HepG2 (cell line): Measurements from ENCODE around the gene ACSS2. TPM values are rescaled to one million over a fixed set of nuclear protein-coding genes. Genes with fewer than 3 reads are reported as not detected.

Experiments used
- HHEX ChIP-seq: IDR thresholded peaks from 2 replicates; pipeline ENCODE4 v1.6.1; 2016; ENCODE audit warnings: control low read depth
- HOXA5 ChIP-seq: sonication (generic); formaldehyde crosslinking; IDR thresholded peaks from 2 replicates; pipeline ENCODE4 v1.4.0; 2020; ENCODE audit warnings: missing genetic modification reagents
- KLF16 ChIP-seq, 2 experiments: sonication (generic) in 1 of 2; formaldehyde crosslinking in 1 of 2; IDR thresholded peaks; 2 replicates each; pipeline versions ENCODE4 v1.6.1 to v1.8.0; 2016 to 2023; ENCODE audit warnings: missing genetic modification reagents in 2 of 2, missing compliant biosample characterization in 1 of 2
- MIXL1 ChIP-seq: IDR thresholded peaks from 2 replicates; pipeline ENCODE4 v1.6.1; 2016
- NCOR1 ChIP-seq: fragments of 200-600 bp; sonication (generic); IDR thresholded peaks from 2 replicates; pipeline ENCODE4 v1.7.0; 2017; ENCODE audit warnings: antibody characterized with exemption, low read length, borderline replicate concordance
- NFKB2 ChIP-seq: sonication (generic); formaldehyde crosslinking; IDR thresholded peaks from 2 replicates; pipeline ENCODE4 v1.4.0; 2020; ENCODE audit warnings: missing genetic modification reagents, borderline replicate concordance
- NONO ChIP-seq, 2 experiments: fragments of 450-650 bp in 1 of 2; sonication (generic) in 1 of 2; formaldehyde crosslinking in 1 of 2; IDR thresholded peaks in 1 of 2; conservative IDR thresholded peaks in 1 of 2; 2 replicates each; pipeline versions ENCODE4 v1.6.1 to v1.8.0; 2017 to 2022; ENCODE audit warnings: mild to moderate bottlenecking in 1 of 2, missing genetic modification reagents in 1 of 2, moderate library complexity in 1 of 2
- ZNF430 ChIP-seq: sonication (generic); formaldehyde crosslinking; IDR thresholded peaks from 2 replicates; pipeline ENCODE4 v1.9.0; 2021; ENCODE audit warnings: mild to moderate bottlenecking, missing genetic modification reagents
- ZNF530 ChIP-seq: sonication (generic); formaldehyde crosslinking; IDR thresholded peaks from 2 replicates; pipeline ENCODE4 v1.5.0; 2020; ENCODE audit warnings: low read depth, mild to moderate bottlenecking, missing genetic modification reagents
- ZNF563 ChIP-seq: sonication (generic); formaldehyde crosslinking; IDR thresholded peaks from 2 replicates; pipeline ENCODE4 v1.8.0; 2022; ENCODE audit warnings: mild to moderate bottlenecking, moderate library complexity, missing genetic modification reagents
- ZNF616 ChIP-seq: sonication (generic); formaldehyde crosslinking; IDR thresholded peaks from 2 replicates; pipeline ENCODE4 v1.5.0; 2020; ENCODE audit warnings: low read depth, mild to moderate bottlenecking, missing genetic modification reagents
- ZNF746 ChIP-seq: sonication (generic); formaldehyde crosslinking; IDR thresholded peaks from 2 replicates; pipeline ENCODE4 v1.8.0; 2022; ENCODE audit warnings: mild to moderate bottlenecking, missing genetic modification reagents
- ZNF883 ChIP-seq: sonication (generic); formaldehyde crosslinking; IDR thresholded peaks from 2 replicates; pipeline ENCODE4 v1.5.1; 2020; ENCODE audit warnings: mild to moderate bottlenecking, missing genetic modification reagents; ENCODE audit errors: not compliant biosample characterization
- polyA plus RNA-seq, 8 experiments: library from polyadenylated mRNA; depleted of rRNA in 3 of 8; stranded (reverse) in 7 of 8; unstranded in 1 of 8; fragments of >200 nt; fragmentation: Illumina TruSeq in 4 of 8; extraction: Trizol in 4 of 8; gene quantifications; 2 replicates each; pipeline versions ENCODE4 v1.2.1 to v1.2.3, GENCODE V29; 2011 to 2016; ENCODE audit warnings: low read depth in 4 of 8, missing spikeins in 1 of 8, mixed read lengths in 1 of 8; ENCODE audit not compliant: insufficient read depth in 1 of 8
- total RNA-seq, 5 experiments: library from RNA; depleted of rRNA; stranded (reverse); fragments of >200 nt; fragmentation: Illumina TruSeq; extraction: Trizol; gene quantifications; 2 replicates each; pipeline ENCODE4 v1.2.3, GENCODE V29; 2016; ENCODE audit warnings: low read depth in 1 of 5
- TF ChIP-seq, protein P1 (sequence below): sonication (generic); formaldehyde crosslinking; IDR thresholded peaks from 2 replicates; pipeline ENCODE4 v1.4.0; 2020; ENCODE audit warnings: missing genetic modification reagents
- TF ChIP-seq, protein P2 (sequence below): sonication (generic); formaldehyde crosslinking; IDR thresholded peaks from 2 replicates; pipeline ENCODE4 v1.4.0; 2020; ENCODE audit warnings: mild to moderate bottlenecking, missing genetic modification reagents
- TF ChIP-seq, protein P3 (sequence below): sonication (generic); formaldehyde crosslinking; IDR thresholded peaks from 2 replicates; pipeline ENCODE4 v1.8.0; 2023; ENCODE audit warnings: mild to moderate bottlenecking, missing genetic modification reagents
- TF ChIP-seq, protein P4 (sequence below): sonication (generic); formaldehyde crosslinking; IDR thresholded peaks from 2 replicates; pipeline ENCODE4 v1.4.0; 2020; ENCODE audit warnings: mild to moderate bottlenecking, missing genetic modification reagents, borderline replicate concordance

ACSS2 gene
- total and polyA plus RNA-seq, 2 of the 13 experiments (the other 11 are each of a cell fraction or from before 2014, with no cell fraction given): 72.8 to 89.7 TPM

DNA sequence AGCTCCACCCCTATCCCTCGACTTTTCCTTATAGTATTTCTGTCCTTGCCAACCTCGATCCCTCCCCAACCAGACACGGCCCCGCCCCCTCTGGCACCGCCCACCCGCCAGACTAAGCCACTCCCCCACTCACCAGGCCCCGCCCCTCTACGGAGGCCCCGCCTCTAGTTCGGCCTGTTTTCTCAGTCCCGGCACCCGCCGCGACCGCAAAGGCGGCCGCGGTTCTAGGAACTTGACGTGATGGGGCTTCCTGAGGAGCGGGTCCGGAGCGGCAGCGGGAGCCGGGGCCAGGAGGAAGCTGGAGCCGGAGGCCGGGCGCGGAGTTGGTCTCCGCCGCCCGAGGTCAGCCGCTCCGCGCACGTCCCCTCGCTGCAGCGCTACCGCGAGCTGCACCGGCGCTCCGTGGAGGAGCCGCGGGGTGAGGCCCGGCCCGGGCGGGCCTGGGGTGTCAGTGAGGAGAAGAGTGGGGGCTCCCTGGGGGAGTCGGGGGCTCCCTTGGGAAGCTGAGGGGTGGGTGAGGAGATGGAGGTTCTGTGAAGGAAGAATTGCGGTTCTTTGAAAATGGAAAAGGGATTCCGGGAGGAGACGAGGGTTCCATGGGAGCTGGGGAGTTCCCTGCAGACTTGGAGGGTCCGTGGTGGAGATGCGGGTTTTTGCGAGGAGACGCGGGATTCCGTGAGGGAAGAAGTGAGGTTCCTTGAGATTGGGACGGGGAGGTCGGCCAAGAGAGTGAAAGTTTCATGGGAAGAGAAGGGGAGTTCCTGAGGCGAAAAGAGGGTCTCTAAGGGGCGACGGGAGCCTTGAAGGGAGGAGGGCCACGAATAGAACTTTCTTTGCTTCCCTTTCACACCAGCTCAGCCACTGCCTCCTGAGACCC is at the start of gene ACSS2 (continued):
- TF ChIP-seq, protein P1, sequence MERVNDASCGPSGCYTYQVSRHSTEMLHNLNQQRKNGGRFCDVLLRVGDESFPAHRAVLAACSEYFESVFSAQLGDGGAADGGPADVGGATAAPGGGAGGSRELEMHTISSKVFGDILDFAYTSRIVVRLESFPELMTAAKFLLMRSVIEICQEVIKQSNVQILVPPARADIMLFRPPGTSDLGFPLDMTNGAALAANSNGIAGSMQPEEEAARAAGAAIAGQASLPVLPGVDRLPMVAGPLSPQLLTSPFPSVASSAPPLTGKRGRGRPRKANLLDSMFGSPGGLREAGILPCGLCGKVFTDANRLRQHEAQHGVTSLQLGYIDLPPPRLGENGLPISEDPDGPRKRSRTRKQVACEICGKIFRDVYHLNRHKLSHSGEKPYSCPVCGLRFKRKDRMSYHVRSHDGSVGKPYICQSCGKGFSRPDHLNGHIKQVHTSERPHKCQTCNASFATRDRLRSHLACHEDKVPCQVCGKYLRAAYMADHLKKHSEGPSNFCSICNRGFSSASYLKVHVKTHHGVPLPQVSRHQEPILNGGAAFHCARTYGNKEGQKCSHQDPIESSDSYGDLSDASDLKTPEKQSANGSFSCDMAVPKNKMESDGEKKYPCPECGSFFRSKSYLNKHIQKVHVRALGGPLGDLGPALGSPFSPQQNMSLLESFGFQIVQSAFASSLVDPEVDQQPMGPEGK (CRISPR knock-in tag): no peak
- TF ChIP-seq HHEX (CRISPR knock-in tag) (no peak), NFKB2 (CRISPR knock-in tag) (peak; percentile 13; the same call in 1 of the 2 replicates), KLF16 (CRISPR knock-in tag; IDR thresholded peaks at IDR 0.05) (peak in 1 of 2 experiments; percentile 10; a peak in 2 of 4 replicates), ZNF883 (peak; percentile 43), ZNF616 (CRISPR knock-in tag) (peak; percentile 85; the same call in 1 of the 2 replicates), ZNF530 (CRISPR knock-in tag) (0 out of 2 replicates have a peak, but pooled peaks have one; percentile 48), HOXA5 (CRISPR knock-in tag) (peak; percentile 47; the same call in 1 of the 2 replicates), MIXL1 (no peak), ZNF430 (CRISPR knock-in tag) (peak; percentile 74; the same call in 1 of the 2 replicates), NONO (IDR thresholded peaks at IDR 0.05) (no peak), NONO (CRISPR knock-in tag; conservative IDR thresholded peaks at IDR 0.05) (peak; percentile 40; the same call in 1 of the 2 replicates), ZNF563 (CRISPR knock-in tag) (peak; percentile 97), NCOR1 (peak; percentile 16; the same call in 1 of the 2 replicates), ZNF746 (CRISPR knock-in tag) (no peak)
- TF ChIP-seq, protein P2, sequence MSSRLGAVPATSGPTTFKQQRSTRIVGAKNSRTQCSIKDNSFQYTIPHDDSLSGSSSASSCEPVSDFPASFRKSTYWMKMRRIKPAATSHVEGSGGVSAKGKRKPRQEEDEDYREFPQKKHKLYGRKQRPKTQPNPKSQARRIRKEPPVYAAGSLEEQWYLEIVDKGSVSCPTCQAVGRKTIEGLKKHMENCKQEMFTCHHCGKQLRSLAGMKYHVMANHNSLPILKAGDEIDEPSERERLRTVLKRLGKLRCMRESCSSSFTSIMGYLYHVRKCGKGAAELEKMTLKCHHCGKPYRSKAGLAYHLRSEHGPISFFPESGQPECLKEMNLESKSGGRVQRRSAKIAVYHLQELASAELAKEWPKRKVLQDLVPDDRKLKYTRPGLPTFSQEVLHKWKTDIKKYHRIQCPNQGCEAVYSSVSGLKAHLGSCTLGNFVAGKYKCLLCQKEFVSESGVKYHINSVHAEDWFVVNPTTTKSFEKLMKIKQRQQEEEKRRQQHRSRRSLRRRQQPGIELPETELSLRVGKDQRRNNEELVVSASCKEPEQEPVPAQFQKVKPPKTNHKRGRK: no peak
- TF ChIP-seq, protein P3, sequence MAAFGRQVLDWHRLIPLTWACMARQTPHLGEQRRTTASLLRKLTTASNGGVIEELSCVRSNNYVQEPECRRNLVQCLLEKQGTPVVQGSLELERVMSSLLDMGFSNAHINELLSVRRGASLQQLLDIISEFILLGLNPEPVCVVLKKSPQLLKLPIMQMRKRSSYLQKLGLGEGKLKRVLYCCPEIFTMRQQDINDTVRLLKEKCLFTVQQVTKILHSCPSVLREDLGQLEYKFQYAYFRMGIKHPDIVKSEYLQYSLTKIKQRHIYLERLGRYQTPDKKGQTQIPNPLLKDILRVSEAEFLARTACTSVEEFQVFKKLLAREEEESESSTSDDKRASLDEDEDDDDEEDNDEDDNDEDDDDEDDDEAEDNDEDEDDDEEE: peak; percentile 93
- TF ChIP-seq, protein P4, sequence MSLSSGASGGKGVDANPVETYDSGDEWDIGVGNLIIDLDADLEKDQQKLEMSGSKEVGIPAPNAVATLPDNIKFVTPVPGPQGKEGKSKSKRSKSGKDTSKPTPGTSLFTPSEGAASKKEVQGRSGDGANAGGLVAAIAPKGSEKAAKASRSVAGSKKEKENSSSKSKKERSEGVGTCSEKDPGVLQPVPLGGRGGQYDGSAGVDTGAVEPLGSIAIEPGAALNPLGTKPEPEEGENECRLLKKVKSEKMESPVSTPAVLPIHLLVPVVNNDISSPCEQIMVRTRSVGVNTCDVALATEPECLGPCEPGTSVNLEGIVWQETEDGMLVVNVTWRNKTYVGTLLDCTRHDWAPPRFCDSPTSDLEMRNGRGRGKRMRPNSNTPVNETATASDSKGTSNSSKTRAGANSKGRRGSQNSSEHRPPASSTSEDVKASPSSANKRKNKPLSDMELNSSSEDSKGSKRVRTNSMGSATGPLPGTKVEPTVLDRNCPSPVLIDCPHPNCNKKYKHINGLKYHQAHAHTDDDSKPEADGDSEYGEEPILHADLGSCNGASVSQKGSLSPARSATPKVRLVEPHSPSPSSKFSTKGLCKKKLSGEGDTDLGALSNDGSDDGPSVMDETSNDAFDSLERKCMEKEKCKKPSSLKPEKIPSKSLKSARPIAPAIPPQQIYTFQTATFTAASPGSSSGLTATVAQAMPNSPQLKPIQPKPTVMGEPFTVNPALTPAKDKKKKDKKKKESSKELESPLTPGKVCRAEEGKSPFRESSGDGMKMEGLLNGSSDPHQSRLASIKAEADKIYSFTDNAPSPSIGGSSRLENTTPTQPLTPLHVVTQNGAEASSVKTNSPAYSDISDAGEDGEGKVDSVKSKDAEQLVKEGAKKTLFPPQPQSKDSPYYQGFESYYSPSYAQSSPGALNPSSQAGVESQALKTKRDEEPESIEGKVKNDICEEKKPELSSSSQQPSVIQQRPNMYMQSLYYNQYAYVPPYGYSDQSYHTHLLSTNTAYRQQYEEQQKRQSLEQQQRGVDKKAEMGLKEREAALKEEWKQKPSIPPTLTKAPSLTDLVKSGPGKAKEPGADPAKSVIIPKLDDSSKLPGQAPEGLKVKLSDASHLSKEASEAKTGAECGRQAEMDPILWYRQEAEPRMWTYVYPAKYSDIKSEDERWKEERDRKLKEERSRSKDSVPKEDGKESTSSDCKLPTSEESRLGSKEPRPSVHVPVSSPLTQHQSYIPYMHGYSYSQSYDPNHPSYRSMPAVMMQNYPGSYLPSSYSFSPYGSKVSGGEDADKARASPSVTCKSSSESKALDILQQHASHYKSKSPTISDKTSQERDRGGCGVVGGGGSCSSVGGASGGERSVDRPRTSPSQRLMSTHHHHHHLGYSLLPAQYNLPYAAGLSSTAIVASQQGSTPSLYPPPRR (CRISPR knock-in tag): peak; percentile 42; the same call in 1 of the 2 replicates
